IMR-90 (cell line): Measurements from ENCODE around the gene PRADC1. TPM values are rescaled to one million over a fixed set of nuclear protein-coding genes. Genes with fewer than 3 reads are reported as not detected.

Experiments
- ATAC-seq: fragments of 200-7000 bp; cut with Tn5 transposase; 2 replicates; pipeline ENCODE4 v1.9.1; 2020; ENCODE audit warnings: low read depth, mild to moderate bottlenecking, moderate library complexity
- BruUV-seq: library from RNA; stranded (reverse); fragments of 400-500 nt; replicated peaks from 2 replicates; lab custom pipeline; 2021; lab: Mats Ljungman, UMichigan
- CTCF ChIA-PET: fragments of 300-600 bp; formaldehyde crosslinking; extraction: SDS; loops from one replicate; lab custom pipeline; 2021; ENCODE audit warnings: antibody characterized with exemption; lab: Yijun Ruan, JAX
- POLR2A ChIA-PET: fragments of 300-600 bp; sonication (Branson Sonifier 250); formaldehyde crosslinking; loops from one replicate; lab custom pipeline; 2022; ENCODE audit warnings: antibody characterized with exemption; ENCODE audit not compliant: unreplicated experiment; lab: Charles Lee
- DNase-seq: peaks from one replicate; pipeline ENCODE4 v3.0.0; 2013
- H2AFZ ChIP-seq: replicated peaks from 2 replicates; pipeline ENCODE3; 2013; ENCODE audit warnings: low read length, mild to moderate bottlenecking; ENCODE audit not compliant: poor library complexity
- H2AK5ac ChIP-seq: 2 replicates; pipeline ENCODE4 v1.6.1; 2013; ENCODE audit warnings: low read depth, low read length, inconsistent platforms
- H2AK9ac ChIP-seq: replicated peaks from 2 replicates; pipeline ENCODE3; 2013; ENCODE audit warnings: mild to moderate bottlenecking, low read depth, low read length, moderate library complexity; ENCODE audit not compliant: poor library complexity
- H2BK120ac ChIP-seq: 2 replicates; pipeline ENCODE4 v1.6.1; 2013; ENCODE audit warnings: low read depth, low read length, inconsistent platforms
- H2BK15ac ChIP-seq: 3 replicates; pipeline ENCODE4 v1.6.1; 2013; ENCODE audit warnings: low read depth, low read length, inconsistent platforms
- H2BK20ac ChIP-seq: 2 replicates; pipeline ENCODE4 v1.6.1; 2013; ENCODE audit warnings: low read depth, mild to moderate bottlenecking, inconsistent platforms, low read length, moderate library complexity
- H2BK5ac ChIP-seq: 2 replicates; pipeline ENCODE4 v1.6.1; 2013; ENCODE audit warnings: mild to moderate bottlenecking, low read depth, low read length, inconsistent platforms; ENCODE audit not compliant: poor library complexity, severe bottlenecking
- H3K14ac ChIP-seq: replicated peaks from 2 replicates; pipeline ENCODE4 v1.6.1; 2013; ENCODE audit warnings: low read depth, low read length, inconsistent platforms
- H3K18ac ChIP-seq: 2 replicates; pipeline ENCODE4 v1.6.1; 2013; ENCODE audit warnings: low read depth, low read length, control low read depth
- H3K23ac ChIP-seq: 2 replicates; pipeline ENCODE4 v1.6.1; 2013; ENCODE audit warnings: low read depth, low read length, inconsistent platforms
- H3K27ac ChIP-seq: 2 replicates; pipeline ENCODE4 v1.5.1; 2013; ENCODE audit warnings: mild to moderate bottlenecking, control low read depth, low read length; ENCODE audit not compliant: insufficient read depth
- H3K27me3 ChIP-seq: 2 replicates; pipeline ENCODE4 v1.6.1; 2013; ENCODE audit warnings: low read length; ENCODE audit not compliant: control insufficient read depth, insufficient read depth
- H3K36me3 ChIP-seq: 2 replicates; pipeline ENCODE4 v1.6.1; 2013; ENCODE audit warnings: low read length, mixed read lengths; ENCODE audit not compliant: control insufficient read depth, insufficient read depth
- H3K4ac ChIP-seq: 2 replicates; pipeline ENCODE4 v1.6.1; 2013; ENCODE audit warnings: low read depth, low read length, inconsistent platforms
- H3K4me1 ChIP-seq: 2 replicates; pipeline ENCODE4 v1.6.1; 2013; ENCODE audit warnings: low read length, mixed read lengths; ENCODE audit not compliant: control insufficient read depth, insufficient read depth
- H3K4me2 ChIP-seq: 2 replicates; pipeline ENCODE4 v1.6.1; 2013; ENCODE audit warnings: low read depth, mild to moderate bottlenecking, control low read depth, low read length, moderate library complexity
- H3K4me3 ChIP-seq: 2 replicates; pipeline ENCODE4 v1.5.1; 2013; ENCODE audit warnings: low read depth, mild to moderate bottlenecking, control low read depth, low read length, moderate library complexity; ENCODE audit not compliant: insufficient read depth
- H3K56ac ChIP-seq: 2 replicates; pipeline ENCODE4 v1.6.1; 2013; ENCODE audit warnings: low read length, inconsistent platforms; ENCODE audit not compliant: insufficient read depth; ENCODE audit errors: extremely low read depth
- H3K79me1 ChIP-seq, 2 experiments: 2 replicates each; pipeline ENCODE4 v1.6.1; 2013; ENCODE audit warnings: low read length in 2 of 2, inconsistent platforms in 1 of 2, low read depth in 1 of 2
- H3K9ac ChIP-seq: 2 replicates; pipeline ENCODE4 v1.6.1; 2013; ENCODE audit warnings: low read depth, low read length, control low read depth
- H3K9me1 ChIP-seq: 2 replicates; pipeline ENCODE4 v1.6.1; 2013; ENCODE audit warnings: low read length, inconsistent platforms; ENCODE audit not compliant: insufficient read depth
- H3K9me3 ChIP-seq: 2 replicates; pipeline ENCODE4 v1.6.1; 2013; ENCODE audit warnings: low read length; ENCODE audit not compliant: control insufficient read depth, insufficient read depth
- H4K20me1 ChIP-seq: 2 replicates; pipeline ENCODE4 v1.6.1; 2013; ENCODE audit warnings: low read length, inconsistent platforms; ENCODE audit not compliant: insufficient read depth
- H4K5ac ChIP-seq: 2 replicates; pipeline ENCODE4 v1.6.1; 2013; ENCODE audit warnings: mild to moderate bottlenecking, low read depth, low read length, control low read depth
- H4K8ac ChIP-seq, 2 experiments: 2 replicates each; pipeline ENCODE4 v1.6.1; 2013; ENCODE audit warnings: low read depth in 2 of 2, low read length in 2 of 2, control low read depth in 1 of 2, inconsistent platforms in 1 of 2
- H4K91ac ChIP-seq: 2 replicates; pipeline ENCODE4 v1.6.1; 2013; ENCODE audit warnings: low read depth, low read length, inconsistent platforms; ENCODE audit not compliant: insufficient read depth
- CEBPB ChIP-seq: IDR thresholded peaks from 2 replicates; pipeline ENCODE4 v1.6.1; 2012; ENCODE audit warnings: low read depth, low read length, improper control_type of control experiment
- CTCF ChIP-seq: conservative IDR thresholded peaks from 2 replicates; pipeline ENCODE4 v1.5.1; 2012; ENCODE audit warnings: mild to moderate bottlenecking, low read depth, low read length, improper control_type of control experiment
- dilution Hi-C: fragments of 300-500 bp; cut with HindIII; formaldehyde crosslinking; loops from one replicate; pipeline ENCODE4 v1.14.3; 2018; ENCODE audit warnings: low sequenced_read_pairs; ENCODE audit not compliant: unreplicated experiment
- in situ Hi-C: fragments of 300-500 bp; cut with MboI; formaldehyde crosslinking; loops from 3 replicates; pipeline ENCODE4 v1.14.3; 2019; ENCODE audit warnings: low sequenced_read_pairs, inconsistent platforms, mixed read lengths
- intact Hi-C: fragments of 100-400 bp; cut with micrococcal nuclease; formaldehyde crosslinking; loops from 2 replicates; pipeline ENCODE4 v1.10.0; 2022
- polyA plus RNA-seq, 3 experiments: library from polyadenylated mRNA; depleted of rRNA; stranded (reverse); fragments of >200 nt; gene quantifications; 2 replicates each; pipeline ENCODE4 v1.2.3, GENCODE V29; 2012; ENCODE audit warnings: low replicate concordance in 1 of 3
- total RNA-seq: library from RNA; depleted of rRNA; stranded (reverse); fragments of >200 nt; gene quantifications from 2 replicates; pipeline ENCODE4 v1.2.3, GENCODE V29; 2012

Gene PRADC1
- total and polyA plus RNA-seq, 2 of the 4 experiments (the other 2 are of a cell fraction): 13.1 to 18.4 TPM

- Histone ChIP-seq H3K18ac (no peak overlapping the region), H3K79me1 (peaks cover 24 to 52% of the 10 kb centered on the region in 2 experiments; a peak in 3 of 4 replicates), H3K9me1 (peaks cover 24% of the 10 kb centered on the region), H3K27me3 (no peaks in the 10 kb centered on the region), H3K9me3 (no peaks in the 10 kb centered on the region), H2BK15ac (no peak overlapping the region), H3K27ac (no peak overlapping the region), H2BK120ac (no peak overlapping the region), H4K20me1 (no peaks in the 10 kb centered on the region; the same call in 1 of the 2 replicates), H3K4me2 (no peak overlapping the region), H4K91ac (no peak overlapping the region), H2AK5ac (no peak overlapping the region), H3K4ac (no peak overlapping the region), H3K4me1 (peaks cover 6% of the 10 kb centered on the region), H3K4me3 (no peak overlapping the region), H3K56ac (no peak overlapping the region), H2BK5ac (peak overlapping the region; percentile 23), H2AFZ (no peak overlapping the region), H3K36me3 (peaks cover 16% of the 10 kb centered on the region), H4K8ac (no peak overlapping the region), H3K14ac (no peak overlapping the region), H4K5ac (no peak overlapping the region), H2BK20ac (no peak overlapping the region), H2AK9ac (peak overlapping the region; percentile 37), H3K9ac (no peak overlapping the region), H3K23ac (no peak overlapping the region)
- BruUV-seq: no TSS peak
- no peak for TF ChIP-seq CTCF
- TF ChIP-seq CEBPB: peak; percentile 74
- in situ Hi-C loops (no loop called here), intact Hi-C loops (no loop called here), dilution Hi-C loops (no loop called here)
- ATAC-seq (peak; percentile 25), DNase-seq (peak; percentile 59)
- CTCF ChIA-PET: no interaction called here
- POLR2A ChIA-PET: no interaction called here
Measured at GRCh38 chr2:73218298-73218697, 14.7 kb downstream of the PRADC1 start.
